DOHH2 (cell line): Measurements from ENCODE around the gene C6orf47.

Experiments
- CTCF ChIP-seq: fragments of 200-600 bp; sonication (generic); IDR thresholded peaks from one replicate; pipeline ENCODE4 v1.5.1; 2014; ENCODE audit warnings: antibody characterized with exemption, mild to moderate bottlenecking, low read depth, low read length; ENCODE audit not compliant: poor library complexity, severe bottlenecking
- EZH2phosphoT487 ChIP-seq: fragments of 200-600 bp; sonication (generic); IDR thresholded peaks from 2 replicates; pipeline ENCODE4 v1.6.1; 2017; ENCODE audit warnings: borderline replicate concordance, mild to moderate bottlenecking, antibody characterized with exemption, low read length, moderate library complexity, mixed read lengths

- TF ChIP-seq EZH2phosphoT487, result no peak
- TF ChIP-seq CTCF, result no peak
These were observed 30.2 kb downstream of the C6orf47 start for GRCh38 chr6:31630177-31630934.
